Fibroblast of gingiva (primary cell): ENCODE measurements around the gene ZNF397.

ENCODE experiments used
- DNase-seq: peaks from one replicate; pipeline ENCODE4 v3.0.0-alpha.2; 2011; ENCODE audit warnings: low read depth

The ZNF397 gene

DNA sequence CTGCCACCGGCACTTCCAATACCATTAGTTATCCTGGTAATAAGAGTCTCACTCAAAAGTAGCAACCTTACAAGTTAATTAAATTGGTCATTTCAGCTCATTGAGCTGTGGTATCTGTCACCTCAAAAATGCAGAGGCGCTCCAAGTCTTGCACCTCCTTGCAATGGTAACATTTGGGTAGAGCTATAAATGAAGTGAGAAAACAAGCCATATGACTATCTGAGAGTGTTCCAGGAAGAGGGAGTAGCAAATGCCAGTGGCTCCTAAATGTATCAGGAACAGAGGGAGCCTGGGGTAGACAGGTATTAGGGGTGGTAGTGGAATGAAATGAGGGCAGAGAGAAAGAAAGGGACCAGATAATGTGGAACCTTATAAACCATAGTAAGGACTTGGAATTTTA is 55.2 kb downstream of the ZNF397 start:
- DNase-seq: no peak

DNA sequence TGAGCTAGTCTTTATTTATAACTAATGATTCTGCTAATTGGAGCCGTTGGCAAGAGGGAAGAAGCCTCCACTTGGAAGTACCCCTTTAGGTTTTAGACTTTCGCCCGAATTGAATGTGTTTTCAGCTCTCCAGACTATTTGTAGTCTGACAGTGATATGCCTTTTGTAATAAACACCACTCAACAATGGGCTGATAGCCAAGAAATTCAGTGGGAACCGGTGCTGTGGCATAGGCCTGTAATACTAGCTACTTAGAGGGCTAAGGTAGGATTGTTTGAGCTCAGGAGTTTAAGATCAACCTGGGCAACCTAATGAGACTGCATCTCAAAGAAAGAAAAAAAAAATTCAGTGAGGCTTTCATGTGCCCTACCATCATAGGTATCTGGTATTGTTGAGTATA is 62.8 kb downstream of the ZNF397 start:
- DNase-seq: no peak

DNA sequence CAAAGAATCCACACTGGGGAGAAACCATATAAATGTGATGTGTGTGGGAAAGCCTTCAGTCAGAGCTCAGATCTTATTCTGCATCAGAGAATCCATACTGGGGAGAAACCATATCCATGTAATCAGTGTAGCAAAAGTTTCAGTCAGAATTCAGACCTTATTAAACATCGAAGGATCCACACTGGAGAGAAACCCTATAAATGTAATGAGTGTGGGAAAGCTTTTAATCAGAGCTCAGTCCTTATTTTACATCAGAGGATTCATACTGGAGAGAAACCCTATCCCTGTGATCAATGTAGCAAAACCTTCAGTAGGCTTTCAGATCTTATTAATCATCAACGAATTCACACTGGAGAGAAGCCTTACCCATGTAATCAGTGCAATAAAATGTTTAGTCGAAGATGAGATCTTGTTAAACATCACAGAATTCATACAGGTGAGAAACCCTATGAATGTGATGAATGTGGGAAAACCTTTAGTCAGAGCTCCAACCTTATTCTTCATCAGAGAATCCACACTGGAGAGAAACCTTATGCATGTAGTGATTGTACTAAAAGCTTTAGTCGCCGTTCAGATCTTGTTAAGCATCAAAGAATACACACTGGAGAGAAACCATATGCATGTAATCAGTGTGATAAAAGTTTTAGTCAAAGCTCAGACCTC is 65.9 kb downstream of the ZNF397 start:
- no peak for DNase-seq
